ENCODE measurements around the gene GNB1L.
"Not testable (repeated sequence)": the region's sequence is repeated elsewhere in the genome, so short reads cannot be mapped to it uniquely, and the experiment has no call there.

The GNB1L gene

DNA sequence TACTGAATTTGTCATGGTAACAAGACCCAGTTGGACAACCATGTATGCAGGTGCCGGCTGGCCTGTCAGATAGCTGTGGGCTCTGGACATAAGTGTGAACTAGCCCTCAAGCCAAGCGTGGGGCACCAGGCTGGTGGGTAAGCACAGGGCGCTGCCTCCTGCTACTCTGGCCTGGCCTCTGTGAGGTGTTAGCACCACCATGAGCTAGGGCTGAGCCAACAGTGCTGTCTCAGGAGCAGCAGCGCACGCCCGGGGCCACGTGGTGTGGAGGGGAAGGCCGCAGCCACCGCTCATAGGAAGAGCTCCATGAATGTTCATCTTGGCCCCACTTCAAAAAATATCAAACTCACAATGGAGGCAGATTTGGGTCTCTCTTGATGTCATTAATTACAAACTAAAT is 35.3 kb upstream of the GNB1L start:
- DNase-seq (ENCODE audit: low read depth), result no peak

- DNase-seq (ENCODE audit: low read depth), result no peak
Observed at GRCh38 chr22:19888131-19888746, 33.6 kb upstream of the GNB1L start.

DNA sequence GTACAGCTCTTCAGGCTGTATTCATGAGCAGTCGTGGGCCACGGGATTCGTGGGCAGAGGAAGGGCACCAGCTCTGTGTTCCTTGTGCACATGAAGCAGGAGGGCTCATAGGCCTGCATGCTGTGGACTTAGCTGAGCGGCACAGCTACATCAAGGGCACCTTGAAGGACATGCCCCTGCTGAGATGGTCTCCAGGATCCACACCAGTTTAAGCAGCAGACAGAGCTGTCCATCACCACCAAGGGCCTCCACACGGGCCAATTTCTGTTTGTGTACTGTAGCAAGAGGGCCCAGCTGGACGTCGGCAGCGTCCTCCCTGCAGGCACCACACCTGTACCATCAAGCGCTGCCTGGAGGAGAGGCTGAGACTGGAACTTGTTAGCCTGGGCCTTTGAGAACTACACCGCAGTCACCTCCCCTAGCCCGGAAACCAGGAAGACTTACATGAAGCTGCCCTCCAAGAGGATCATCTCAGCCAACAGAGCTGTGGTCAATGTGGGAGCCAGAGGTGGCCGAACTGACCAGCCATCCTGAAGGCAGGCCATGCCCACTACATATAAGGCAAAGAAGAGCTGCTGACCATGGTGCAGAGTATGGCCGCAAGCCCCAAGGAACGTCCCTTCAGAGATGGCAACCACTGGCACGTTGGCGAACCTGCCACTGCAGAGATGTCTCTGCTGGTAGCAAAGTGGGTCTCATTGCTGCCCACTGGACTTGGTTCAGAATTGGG is 32.7 kb upstream of the GNB1L start:
- DNase-seq (ENCODE audit: low read depth), result no peak

DNA sequence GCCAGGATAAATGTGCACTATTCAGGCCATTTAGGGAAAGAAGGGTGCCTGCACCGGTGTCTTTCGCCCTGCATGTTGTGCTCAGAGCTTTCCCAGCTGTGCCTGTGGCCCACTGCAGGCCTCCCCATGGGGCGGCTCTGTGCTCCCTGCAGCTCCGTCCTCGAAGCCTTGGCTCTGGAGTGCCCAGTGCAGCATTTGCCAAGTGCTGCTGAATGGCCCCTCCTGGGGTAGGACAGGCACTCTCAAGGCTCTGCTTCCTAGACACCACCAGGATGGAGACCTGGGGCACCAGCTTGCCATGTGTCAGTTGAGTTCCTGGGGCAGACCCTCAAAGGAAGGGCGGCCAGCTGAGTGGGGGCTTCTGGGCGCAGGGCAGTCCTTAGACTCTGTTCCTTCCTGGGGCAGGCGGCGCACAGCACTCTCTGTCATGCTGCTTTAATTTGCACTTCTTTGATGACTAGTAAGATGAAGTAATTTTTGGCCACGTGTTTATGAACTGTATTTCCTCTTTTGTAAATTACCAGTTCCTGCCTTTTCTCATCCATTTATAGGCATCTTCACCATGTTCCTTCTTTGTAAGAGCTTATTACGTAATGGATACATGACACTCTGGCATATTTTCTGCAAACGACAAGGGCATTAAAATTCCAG is 32.1 kb upstream of the GNB1L start:
- peak; percentile 64 for DNase-seq (ENCODE audit: low read depth)

- DNase-seq (ENCODE audit: low read depth), result no peak
Observed at GRCh38 chr22:19885841-19886592, 31.3 kb upstream of the GNB1L start.

DNA sequence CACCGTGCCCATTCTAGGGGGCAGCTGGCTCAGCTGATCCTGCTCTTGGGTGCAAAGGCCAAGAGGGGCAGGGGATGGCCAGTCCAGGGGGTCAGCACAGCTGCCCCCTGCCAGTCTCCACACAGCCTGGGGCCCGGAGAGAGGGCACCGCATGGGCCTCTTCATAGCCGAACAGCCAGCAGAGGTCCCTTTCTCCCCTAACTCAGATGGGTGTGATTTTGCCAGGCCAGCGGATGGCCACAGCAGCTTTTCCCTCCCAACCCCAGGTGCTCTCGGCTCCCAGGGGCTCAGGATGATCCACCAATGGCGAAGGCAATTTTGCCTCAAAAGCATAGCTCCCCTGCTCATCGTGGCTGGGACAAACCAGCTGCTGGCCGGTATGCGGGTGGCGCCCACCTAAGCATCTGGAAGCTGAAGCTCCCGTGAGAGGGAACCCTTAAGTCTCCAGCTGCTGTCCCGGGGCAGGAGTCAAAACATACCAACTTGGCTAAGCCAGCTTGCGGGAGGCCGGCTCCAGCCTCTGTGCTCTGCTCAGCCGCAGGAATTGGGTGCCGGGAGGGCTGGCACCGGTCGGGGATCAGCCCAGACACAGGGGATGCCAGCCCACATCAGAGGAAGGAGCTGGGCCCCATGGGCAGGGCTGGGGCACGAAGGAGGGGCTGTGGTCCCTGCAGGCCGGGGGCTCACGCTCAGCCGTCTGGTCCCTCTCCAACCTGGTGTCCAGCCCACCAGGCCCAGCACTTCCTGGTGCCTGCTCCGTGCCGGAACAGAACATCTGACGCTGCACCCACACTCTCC is 30.5 kb upstream of the GNB1L start:
- no peak for DNase-seq (ENCODE audit: low read depth)

- DNase-seq (ENCODE audit: low read depth), result no peak
Observed at GRCh38 chr22:19884161-19884953, 29.7 kb upstream of the GNB1L start.

- not testable (repeated sequence) for DNase-seq (ENCODE audit: low read depth)
Observed at GRCh38 chr22:19883446-19883845, 28.8 kb upstream of the GNB1L start.

DNA sequence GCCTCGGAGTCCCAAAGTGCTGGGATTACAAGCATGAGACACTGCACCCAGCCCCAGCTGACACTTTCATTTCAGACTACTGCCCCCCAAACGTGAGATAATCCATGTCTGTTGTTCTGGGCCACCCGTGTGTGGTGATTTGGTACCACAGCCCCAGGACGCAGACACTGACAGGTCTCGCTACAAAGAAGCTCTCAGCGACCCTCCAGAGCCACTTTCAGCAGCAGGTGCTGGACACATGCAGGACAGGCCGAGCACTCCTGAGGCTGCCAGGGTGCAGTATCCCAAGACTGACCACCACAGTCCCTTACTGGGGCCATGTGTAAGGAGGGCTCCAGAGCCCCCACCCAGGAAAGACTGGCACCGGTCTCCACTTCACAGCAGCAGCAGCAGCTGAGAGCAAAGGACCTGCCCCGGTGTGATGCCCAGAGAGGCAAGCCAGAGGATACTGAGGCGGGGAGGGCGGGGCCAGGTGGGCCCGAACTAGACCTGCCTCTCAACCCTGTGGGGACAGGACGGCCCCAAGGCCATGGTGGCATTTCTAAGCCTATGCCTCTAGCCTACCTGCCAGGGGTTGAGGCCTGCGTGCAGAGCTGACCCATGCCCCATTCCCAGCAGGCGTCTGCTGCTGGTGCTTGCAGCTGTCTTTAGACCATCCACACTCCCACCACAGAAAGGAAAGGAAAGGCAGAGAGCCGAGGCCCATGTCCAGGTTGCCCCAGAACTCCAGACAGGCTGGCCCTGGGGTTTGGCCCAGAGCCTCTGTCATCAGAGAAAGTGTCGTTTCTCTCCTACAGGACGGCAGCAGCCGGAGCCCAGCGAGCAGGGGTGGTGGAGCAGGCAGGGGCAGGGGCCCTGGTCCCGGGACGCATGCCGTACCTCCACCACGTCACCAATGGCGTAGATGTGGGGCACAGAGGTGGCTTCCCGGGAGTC is 28.0 kb upstream of the GNB1L start:
- DNase-seq (ENCODE audit: low read depth), result no peak

DNA sequence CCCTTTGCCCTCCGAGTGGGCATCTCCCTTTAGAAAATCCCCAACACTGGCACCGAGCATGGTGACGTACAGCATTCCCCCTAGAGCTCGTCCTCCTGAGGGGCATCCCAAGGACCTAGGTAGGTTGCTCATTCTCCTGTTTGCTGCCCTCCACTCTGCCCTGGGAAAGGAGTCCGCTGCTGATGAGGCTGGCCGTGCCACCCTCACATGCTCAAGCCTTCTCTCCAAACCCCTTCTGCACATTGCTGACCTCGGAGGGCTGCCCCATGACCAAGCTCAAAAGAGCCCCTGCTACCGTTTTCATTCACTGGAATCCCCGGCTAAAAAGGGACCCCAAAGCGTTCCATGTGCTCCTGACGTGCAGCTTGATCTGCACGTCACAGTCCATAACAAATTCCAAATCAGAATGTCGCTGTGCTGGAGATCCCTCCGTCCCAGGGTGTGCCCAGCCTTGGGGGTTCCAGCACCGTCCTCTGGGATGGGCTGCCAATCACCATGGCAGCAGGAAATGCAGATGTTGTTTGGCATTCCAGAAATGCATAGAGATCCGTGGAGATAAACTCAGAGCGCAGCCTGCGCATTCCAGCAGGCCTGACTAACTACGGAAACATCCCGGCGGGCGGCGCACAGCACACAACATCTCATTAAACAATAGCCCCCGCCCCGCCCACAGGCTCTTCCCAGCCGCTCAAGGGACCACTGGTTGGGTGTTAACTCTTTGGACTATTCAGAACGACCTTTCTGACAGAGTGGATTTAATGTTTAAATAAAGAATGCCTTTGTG is 26.3 kb upstream of the GNB1L start:
- peak; percentile 93 for DNase-seq (ENCODE audit: low read depth)

GRCh38 chr22:19879992-19880785 is 25.5 kb upstream of the GNB1L start:
- DNase-seq (ENCODE audit: low read depth), result no peak

GRCh38 chr22:19879643-19879991 is 24.9 kb upstream of the GNB1L start:
- no peak for DNase-seq (ENCODE audit: low read depth)

GRCh38 chr22:19879246-19879570 is 24.5 kb upstream of the GNB1L start:
- no peak for DNase-seq (ENCODE audit: low read depth)

- DNase-seq (ENCODE audit: low read depth), result no peak
Observed at GRCh38 chr22:19878461-19879245, 24.0 kb upstream of the GNB1L start.

GRCh38 chr22:19877626-19878339 is 23.1 kb upstream of the GNB1L start:
- peak; percentile 75 for DNase-seq (ENCODE audit: low read depth)

GRCh38 chr22:19876941-19877625 is 22.4 kb upstream of the GNB1L start:
- no peak for DNase-seq (ENCODE audit: low read depth)
